Hepatocyte (in vitro differentiated cells): ENCODE results near the gene FCHO2. TPM values are rescaled to one million over a fixed set of nuclear protein-coding genes. Genes with fewer than 3 reads are reported as not detected.
"Not testable (repeated sequence)": the region's sequence is repeated elsewhere in the genome, so short reads cannot be mapped to it uniquely, and the experiment has no call there.

Experiments used
- DNase-seq: peaks from one replicate; pipeline ENCODE4 v3.0.0-alpha.2; 2016; ENCODE audit warnings: low spot score
- H2AFZ ChIP-seq: fragments of 200-600 bp; sonication (generic); 2 replicates; pipeline ENCODE4 v1.6.0; 2016; ENCODE audit warnings: antibody characterized with exemption, mild to moderate bottlenecking
- H3K27ac ChIP-seq: fragments of 200-600 bp; sonication (generic); 2 replicates; pipeline ENCODE4 v1.5.1; 2016; ENCODE audit warnings: mild to moderate bottlenecking
- H3K27me3 ChIP-seq: fragments of 200-600 bp; sonication (generic); 2 replicates; pipeline ENCODE4 v1.6.1; 2016
- H3K36me3 ChIP-seq: fragments of 200-600 bp; sonication (generic); replicated peaks from 2 replicates; pipeline ENCODE4 v1.5.1; 2016; ENCODE audit warnings: low read depth; ENCODE audit not compliant: insufficient read depth
- H3K4me1 ChIP-seq: fragments of 200-600 bp; sonication (generic); 2 replicates; pipeline ENCODE4 v1.5.1; 2016; ENCODE audit warnings: mild to moderate bottlenecking, moderate library complexity; ENCODE audit not compliant: insufficient read depth
- H3K4me2 ChIP-seq: fragments of 200-600 bp; sonication (generic); 2 replicates; pipeline ENCODE4 v1.6.0; 2016
- H3K4me3 ChIP-seq: fragments of 200-600 bp; sonication (generic); 2 replicates; pipeline ENCODE4 v1.5.1; 2016; ENCODE audit warnings: mild to moderate bottlenecking
- H3K79me2 ChIP-seq: fragments of 200-600 bp; sonication (generic); 2 replicates; pipeline ENCODE4 v1.6.0; 2017; ENCODE audit warnings: mild to moderate bottlenecking
- H3K9me2 ChIP-seq: fragments of 200-600 bp; sonication (generic); replicated peaks from 2 replicates; pipeline ENCODE4 v1.6.0; 2017; ENCODE audit warnings: mild to moderate bottlenecking; ENCODE audit not compliant: insufficient read depth
- H3K9me3 ChIP-seq: fragments of 200-600 bp; sonication (generic); 2 replicates; pipeline ENCODE4 v1.5.1; 2016; ENCODE audit warnings: low read depth, mild to moderate bottlenecking
- H4K20me1 ChIP-seq: fragments of 200-600 bp; sonication (generic); 2 replicates; pipeline ENCODE4 v1.6.0; 2016; ENCODE audit warnings: mild to moderate bottlenecking; ENCODE audit not compliant: insufficient read depth, poor library complexity, severe bottlenecking
- EZH2 ChIP-seq: fragments of 200-600 bp; sonication (generic); IDR thresholded peaks from 2 replicates; pipeline ENCODE4 v1.6.1; 2016; ENCODE audit warnings: antibody characterized with exemption, mild to moderate bottlenecking, borderline replicate concordance
- EZH2phosphoT487 ChIP-seq: fragments of 200-600 bp; sonication (generic); IDR thresholded peaks from one replicate; pipeline ENCODE4 v1.6.1; 2018; ENCODE audit warnings: antibody characterized with exemption, mild to moderate bottlenecking, low read depth, moderate library complexity; ENCODE audit not compliant: unreplicated experiment, severe bottlenecking
- WGBS: methylation state at CpG from one replicate; pipeline ENCODE4 v1.1.6; 2016; ENCODE audit warnings: low lambda C conversion rate; ENCODE audit errors: missing lambda C conversion rate; 5-methylcytosine and 5-hydroxymethylcytosine counted together
- polyA plus RNA-seq: library from polyadenylated mRNA; unstranded; fragments of >200 nt; fragmentation: Nextera tagmentation; extraction: Ambion mirVana; gene quantifications from 2 replicates; pipeline ENCODE4 v1.2.1, GENCODE V29; 2016
- total RNA-seq: library from RNA; depleted of rRNA; stranded (reverse); fragments of >200 nt; gene quantifications from 2 replicates; pipeline ENCODE4 v1.2.3, GENCODE V29; 2014
- TF ChIP-seq, protein P1 (sequence below): fragments of 200-600 bp; sonication (generic); IDR thresholded peaks from 2 replicates; pipeline ENCODE4 v1.5.1; 2016; ENCODE audit warnings: antibody characterized with exemption, mild to moderate bottlenecking; ENCODE audit not compliant: poor library complexity

FCHO2 gene
- total and polyA plus RNA-seq, 2 experiments from 2014 or later: 6.3 to 17.1 TPM

- WGBS: 93% methylated on average over 3 of the region's 3 CpGs
- H3K9me3 ChIP-seq: no peaks in the 10 kb centered on the region
Observed at GRCh38 chr5:73005886-73006285, 50.0 kb downstream of the FCHO2 start.

DNA sequence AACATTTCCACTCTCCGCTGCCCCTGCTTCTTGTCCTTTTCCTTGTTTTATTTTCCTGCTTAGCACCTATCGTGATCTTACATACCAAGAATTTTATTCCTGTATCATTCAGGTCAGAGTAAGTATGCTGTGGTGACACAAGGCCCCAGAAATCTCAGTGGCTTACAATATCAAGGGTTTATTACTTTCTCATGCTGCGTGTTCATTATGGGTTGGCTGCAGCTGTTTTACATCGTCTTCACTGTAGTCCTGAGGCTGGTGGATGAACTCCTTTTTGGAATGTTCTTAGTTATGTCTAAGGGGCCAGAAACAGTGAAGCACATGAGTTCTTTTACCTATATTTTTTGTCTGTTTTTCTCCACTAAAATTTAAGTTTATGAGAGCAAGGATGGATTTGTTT lies 51.2 kb downstream of the FCHO2 start:
- H2AFZ ChIP-seq: no peak overlapping the region

More at GRCh38 chr5:73005886-73006285, 50.0 kb downstream of the FCHO2 start:
- H3K4me2 ChIP-seq: no peak overlapping the region
- no peaks in the 10 kb centered on the region for H3K36me3 ChIP-seq
- H3K4me3 ChIP-seq: no peak overlapping the region
- no peak for TF ChIP-seq EZH2phosphoT487
- TF ChIP-seq, protein P1, sequence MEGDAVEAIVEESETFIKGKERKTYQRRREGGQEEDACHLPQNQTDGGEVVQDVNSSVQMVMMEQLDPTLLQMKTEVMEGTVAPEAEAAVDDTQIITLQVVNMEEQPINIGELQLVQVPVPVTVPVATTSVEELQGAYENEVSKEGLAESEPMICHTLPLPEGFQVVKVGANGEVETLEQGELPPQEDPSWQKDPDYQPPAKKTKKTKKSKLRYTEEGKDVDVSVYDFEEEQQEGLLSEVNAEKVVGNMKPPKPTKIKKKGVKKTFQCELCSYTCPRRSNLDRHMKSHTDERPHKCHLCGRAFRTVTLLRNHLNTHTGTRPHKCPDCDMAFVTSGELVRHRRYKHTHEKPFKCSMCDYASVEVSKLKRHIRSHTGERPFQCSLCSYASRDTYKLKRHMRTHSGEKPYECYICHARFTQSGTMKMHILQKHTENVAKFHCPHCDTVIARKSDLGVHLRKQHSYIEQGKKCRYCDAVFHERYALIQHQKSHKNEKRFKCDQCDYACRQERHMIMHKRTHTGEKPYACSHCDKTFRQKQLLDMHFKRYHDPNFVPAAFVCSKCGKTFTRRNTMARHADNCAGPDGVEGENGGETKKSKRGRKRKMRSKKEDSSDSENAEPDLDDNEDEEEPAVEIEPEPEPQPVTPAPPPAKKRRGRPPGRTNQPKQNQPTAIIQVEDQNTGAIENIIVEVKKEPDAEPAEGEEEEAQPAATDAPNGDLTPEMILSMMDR: no peak
- TF ChIP-seq EZH2: no peak
- H3K4me1 ChIP-seq: no peaks in the 10 kb centered on the region
- no peak for DNase-seq
- H3K27me3 ChIP-seq: no peaks in the 10 kb centered on the region
- H3K9me2 ChIP-seq: no peaks in the 10 kb centered on the region
- H2AFZ ChIP-seq: no peak overlapping the region
- no peak overlapping the region for H3K27ac ChIP-seq
- H4K20me1 ChIP-seq: no peaks in the 10 kb centered on the region
- H3K79me2 ChIP-seq: no peaks in the 10 kb centered on the region

GRCh38 chr5:73008831-73009230 lies 53.0 kb downstream of the FCHO2 start:
- no peaks in the 10 kb centered on the region for H3K79me2 ChIP-seq
- no peaks in the 10 kb centered on the region for H3K9me3 ChIP-seq
- H3K4me2 ChIP-seq: no peak overlapping the region
- DNase-seq: no peak
- H3K4me3 ChIP-seq: no peak overlapping the region
- no peaks in the 10 kb centered on the region for H3K36me3 ChIP-seq
- H3K27me3 ChIP-seq: no peaks in the 10 kb centered on the region
- no peaks in the 10 kb centered on the region for H3K9me2 ChIP-seq
- 85% methylated on average over 1 of the region's 1 CpG for WGBS
- TF ChIP-seq, protein P1: no peak
- TF ChIP-seq EZH2phosphoT487: no peak
- TF ChIP-seq EZH2: no peak
- no peaks in the 10 kb centered on the region for H3K4me1 ChIP-seq
- H4K20me1 ChIP-seq: no peaks in the 10 kb centered on the region
- no peak overlapping the region for H3K27ac ChIP-seq
- H2AFZ ChIP-seq: no peak overlapping the region

More for the DNA sequence above, 51.2 kb downstream of the FCHO2 start:
- TF ChIP-seq EZH2phosphoT487: no peak
- TF ChIP-seq, protein P1: no peak
- TF ChIP-seq EZH2: no peak
- no peaks in the 10 kb centered on the region for H4K20me1 ChIP-seq
- DNase-seq: no peak
- no peaks in the 10 kb centered on the region for H3K36me3 ChIP-seq
- no peaks in the 10 kb centered on the region for H3K4me1 ChIP-seq
- no peak overlapping the region for H3K27ac ChIP-seq
- H3K4me3 ChIP-seq: no peak overlapping the region
- H3K4me2 ChIP-seq: no peak overlapping the region
- H3K27me3 ChIP-seq: no peaks in the 10 kb centered on the region
- no peaks in the 10 kb centered on the region for H3K79me2 ChIP-seq
- no peaks in the 10 kb centered on the region for H3K9me3 ChIP-seq
- H3K9me2 ChIP-seq: no peaks in the 10 kb centered on the region
- WGBS: 83% methylated on average over 4 of the region's 4 CpGs

GRCh38 chr5:73011612-73012011 lies 55.8 kb downstream of the FCHO2 start:
- not testable (repeated sequence) for H3K4me2 ChIP-seq, H3K4me1 ChIP-seq, H2AFZ ChIP-seq, H4K20me1 ChIP-seq, DNase-seq, H3K9me3 ChIP-seq, H3K27me3 ChIP-seq, H3K9me2 ChIP-seq, H3K4me3 ChIP-seq, H3K36me3 ChIP-seq, H3K27ac ChIP-seq, H3K79me2 ChIP-seq
- over 99% methylated on average over 9 of the region's 9 CpGs for WGBS
